Stimulated activated CD8-positive, alpha-beta memory T cell treated with anti-CD3 and anti-CD28 coated beads, Interleukin-4, amount 100 ng/mL, for 4 hours (primary cell): ENCODE results near the gene DDX10.
"Not testable (repeated sequence)": the region's sequence is repeated elsewhere in the genome, so short reads cannot be mapped to it uniquely, and the experiment has no call there.

ENCODE experiments used
- DNase-seq, 2 donors: peaks; one replicate each; pipeline ENCODE4 v3.0.0-alpha.2; 2020; ENCODE audit warnings: low read depth in 2 of 2, low spot score in 1 of 2

DDX10 gene

DNA sequence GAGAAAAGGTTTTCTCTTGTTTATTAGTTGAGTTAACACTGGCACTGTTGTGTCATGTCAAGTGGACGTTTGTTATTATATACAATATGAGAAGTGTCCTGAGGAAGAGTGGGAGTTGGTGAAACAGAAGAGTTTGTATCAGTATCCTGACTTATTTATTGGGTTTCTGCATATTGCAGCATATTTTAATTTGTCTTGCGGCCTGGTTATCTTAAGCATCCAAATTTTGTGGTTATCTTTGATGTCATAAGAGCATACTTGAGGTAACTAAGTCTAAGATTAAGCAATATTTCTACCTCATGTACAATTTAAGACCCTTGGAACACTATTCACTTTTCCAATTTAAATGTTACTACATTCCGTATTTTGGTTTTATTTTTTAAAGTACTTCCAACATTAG, 103.5 kb downstream of the DDX10 start:
- DNase-seq, result no peak

DNA sequence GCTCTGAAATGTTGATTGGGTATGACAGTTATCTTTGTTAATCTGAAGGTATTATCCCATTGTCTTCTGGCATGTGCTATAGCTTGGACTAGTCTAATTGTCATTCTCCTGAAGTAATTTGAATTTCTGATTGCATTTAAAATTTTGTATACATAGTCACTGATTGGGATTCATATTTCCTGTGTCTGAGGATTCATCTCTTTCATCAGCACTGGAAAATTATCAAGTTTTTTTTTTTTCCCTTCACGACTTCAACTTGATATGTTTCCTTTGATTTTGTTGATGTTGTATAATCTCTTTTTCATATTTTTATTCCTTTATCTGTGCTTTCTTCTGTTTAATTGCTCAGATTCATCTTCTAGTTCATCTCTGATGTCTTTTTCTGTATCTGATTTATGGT, 104.1 kb downstream of the DDX10 start:
- DNase-seq, result no peak

DNA sequence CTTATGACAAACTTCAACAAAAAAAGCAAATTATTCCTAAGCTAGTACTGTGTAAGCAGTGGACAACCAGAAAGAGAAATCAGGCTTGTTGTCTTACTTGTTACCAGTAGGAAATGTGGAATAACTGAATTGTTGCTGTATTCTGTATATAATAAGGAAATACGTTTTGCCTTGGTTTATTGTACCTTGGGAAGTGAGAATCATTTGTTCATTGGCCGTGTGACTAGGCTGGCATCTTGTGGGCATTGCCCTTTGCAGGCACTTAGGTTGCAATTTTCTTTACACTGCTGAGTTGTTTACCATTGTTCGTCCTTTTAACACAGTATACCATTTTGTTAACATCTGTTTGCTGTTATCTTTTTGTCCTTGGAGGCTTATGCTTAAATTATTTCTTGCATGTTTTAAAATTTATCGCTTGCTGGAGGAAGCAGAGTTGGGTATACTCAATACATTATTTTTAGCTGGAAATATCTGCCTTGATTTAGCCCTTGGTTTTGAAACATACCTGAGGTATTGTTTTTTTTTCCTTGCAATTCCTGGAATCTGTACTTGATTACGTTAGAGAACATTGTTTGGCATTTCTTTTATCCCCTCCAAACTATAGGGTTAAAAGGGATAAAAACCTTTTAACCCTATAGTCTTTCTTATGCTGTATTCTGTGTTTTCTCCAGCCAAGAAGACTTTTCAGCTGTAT, 109.3 kb downstream of the DDX10 start:
- no peak for DNase-seq

DNA sequence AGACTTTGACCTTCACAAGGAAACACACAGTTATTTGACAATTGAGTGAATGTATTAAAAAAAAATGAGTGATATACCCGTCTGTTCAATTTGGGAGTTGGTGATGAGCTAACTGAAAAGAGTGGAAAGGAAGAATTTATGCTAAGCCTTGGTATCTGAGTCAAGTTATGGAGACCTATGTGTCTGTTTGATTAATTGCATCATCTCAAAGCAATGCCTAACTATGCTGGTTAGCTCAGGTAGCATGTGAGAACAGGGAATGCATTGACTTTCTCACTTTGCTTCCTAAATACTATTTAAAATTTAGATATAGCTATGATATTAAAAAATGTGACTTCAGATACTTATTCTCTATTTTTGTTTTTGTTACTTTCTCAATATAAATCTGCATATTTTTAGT, 110.5 kb downstream of the DDX10 start:
- no peak for DNase-seq

DNA sequence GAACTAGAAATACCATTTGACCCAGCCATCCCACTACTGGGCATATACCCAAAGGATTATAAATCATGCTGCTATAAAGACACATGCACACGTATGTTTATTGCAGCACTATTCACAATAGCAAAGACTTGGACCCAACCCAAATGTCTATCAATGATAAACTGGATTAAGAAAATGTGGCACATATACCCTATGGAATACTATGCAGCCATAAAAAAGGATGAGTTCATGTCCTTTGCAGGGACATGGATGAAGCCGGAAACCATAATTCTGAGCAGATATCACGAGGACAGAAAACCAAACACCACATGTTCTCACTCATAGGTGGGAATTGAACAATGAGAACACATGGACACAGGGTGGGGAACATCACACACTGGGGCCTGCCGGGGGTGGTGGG, 114.3 kb downstream of the DDX10 start:
- not testable (repeated sequence) for DNase-seq

DNA sequence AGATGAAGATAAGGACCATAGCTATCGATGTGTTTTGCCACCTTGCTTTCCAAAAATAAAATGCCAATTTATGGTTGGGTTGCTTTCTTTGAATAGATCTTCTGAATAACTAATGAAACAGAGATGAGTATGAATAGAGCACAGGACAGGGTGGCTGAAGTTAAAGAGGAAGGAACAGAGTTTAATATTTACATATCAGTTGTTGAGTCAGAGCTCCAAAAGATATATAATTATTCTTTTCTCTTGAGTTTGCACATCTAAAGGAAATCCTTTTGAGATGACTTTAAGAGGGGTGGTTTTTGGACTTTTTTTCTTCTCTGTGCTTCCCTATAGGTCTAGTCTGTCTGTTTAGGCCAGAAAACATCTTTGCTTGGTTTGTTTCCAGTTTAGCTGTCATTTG, 115.2 kb downstream of the DDX10 start:
- DNase-seq, result no peak

DNA sequence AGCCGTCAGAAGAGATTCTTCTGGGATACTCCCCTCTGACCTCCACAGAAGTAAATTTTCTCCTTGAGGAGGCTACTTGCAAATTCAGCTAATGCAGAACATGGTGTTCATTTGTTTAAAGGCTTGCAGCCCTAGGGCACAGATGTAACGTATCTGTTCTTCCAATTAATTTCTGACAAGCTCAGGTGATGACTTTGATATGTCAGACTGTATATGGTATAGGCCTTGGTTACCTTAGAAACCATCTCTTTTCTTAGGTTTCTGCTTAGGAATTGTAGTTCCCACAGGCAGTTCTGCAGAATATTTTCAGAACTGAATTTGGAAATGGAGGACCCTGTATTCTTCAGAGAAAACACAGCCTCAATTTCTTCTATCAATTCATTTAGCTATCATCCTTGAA, 117.1 kb downstream of the DDX10 start:
- no peak for DNase-seq

DNA sequence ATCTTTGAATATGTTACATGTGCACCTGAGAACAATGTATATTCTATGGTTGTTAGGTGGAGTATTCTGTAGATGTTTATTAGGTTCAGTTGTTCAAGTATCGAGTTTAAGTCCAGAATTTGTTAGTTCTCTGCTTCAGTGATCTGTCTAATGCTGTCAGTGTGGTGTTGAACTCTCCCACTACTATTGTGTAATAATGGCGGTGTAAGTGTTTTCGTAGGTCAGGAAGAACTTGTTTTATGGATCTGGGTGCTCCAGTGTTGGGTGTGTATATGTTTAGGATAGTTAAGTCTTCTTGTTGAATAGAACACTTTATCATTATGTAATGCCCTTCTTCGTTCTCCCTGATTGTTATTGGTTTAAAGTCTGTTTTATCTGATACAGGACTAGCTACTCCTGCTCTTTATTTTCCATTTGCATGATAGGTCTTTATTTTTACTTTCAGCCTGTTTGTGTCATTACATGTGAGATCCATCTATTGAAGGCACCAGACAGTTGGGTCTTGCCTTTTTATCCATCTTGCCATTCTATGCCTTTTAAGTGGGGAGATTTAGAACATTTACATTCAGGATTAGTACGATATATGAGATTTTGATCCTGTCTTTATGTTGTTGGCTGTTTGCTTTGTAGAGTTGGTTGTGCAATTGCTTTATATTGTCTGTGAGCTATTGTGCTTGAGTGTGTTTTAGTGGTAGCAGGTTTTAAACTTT, 121.6 kb downstream of the DDX10 start:
- DNase-seq, result no peak

DNA sequence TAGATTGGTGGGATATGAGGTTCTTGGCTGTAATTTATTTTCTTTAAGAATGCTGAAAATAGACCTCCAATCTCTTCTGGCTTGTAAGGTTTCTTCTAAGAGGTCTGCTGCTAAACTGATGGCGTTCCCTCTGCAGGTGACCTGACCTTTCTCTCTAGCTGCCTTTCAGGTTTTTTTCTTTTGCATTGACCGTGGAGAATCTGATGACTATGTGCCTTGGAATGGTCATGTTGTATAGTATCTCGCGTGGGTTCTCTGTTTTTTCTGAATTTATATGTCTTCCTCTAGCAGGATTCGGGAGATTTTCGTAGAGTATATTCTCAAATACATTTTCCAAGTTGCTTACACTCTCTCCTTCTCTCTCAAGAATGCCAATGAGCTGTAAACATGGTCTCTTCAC, 122.2 kb downstream of the DDX10 start:
- DNase-seq, result no peak

DNA sequence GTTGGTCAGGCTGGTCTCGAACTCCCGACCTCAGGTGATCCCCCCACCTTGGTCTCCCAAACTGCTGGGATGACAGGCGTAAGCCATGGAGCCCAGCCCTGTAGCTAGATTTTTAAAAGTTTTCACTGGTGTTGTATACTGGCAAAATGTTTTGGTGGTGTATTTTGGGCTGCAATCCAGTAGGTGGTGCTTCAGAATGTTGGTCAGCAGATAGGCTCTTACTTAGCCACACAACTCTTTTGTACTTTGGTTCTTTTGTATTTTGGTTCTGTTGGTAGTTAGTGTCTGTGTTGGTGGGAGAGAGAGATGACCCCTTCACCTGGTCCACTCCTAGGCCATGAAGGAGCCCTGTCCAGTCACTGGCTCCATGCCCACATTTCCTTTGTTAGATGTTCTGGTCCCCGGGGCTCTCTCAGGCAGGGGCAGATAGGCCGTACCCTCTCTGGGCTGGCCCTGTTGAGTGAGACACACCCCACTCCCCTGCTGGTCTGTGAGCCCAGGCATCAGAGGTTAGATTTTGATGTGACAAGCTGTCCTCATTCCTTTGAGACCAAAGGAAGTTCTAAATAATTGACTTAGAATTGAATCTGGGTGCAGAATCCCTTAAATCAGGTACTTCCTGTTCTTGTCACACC, 123.8 kb downstream of the DDX10 start:
- DNase-seq, result no peak

DNA sequence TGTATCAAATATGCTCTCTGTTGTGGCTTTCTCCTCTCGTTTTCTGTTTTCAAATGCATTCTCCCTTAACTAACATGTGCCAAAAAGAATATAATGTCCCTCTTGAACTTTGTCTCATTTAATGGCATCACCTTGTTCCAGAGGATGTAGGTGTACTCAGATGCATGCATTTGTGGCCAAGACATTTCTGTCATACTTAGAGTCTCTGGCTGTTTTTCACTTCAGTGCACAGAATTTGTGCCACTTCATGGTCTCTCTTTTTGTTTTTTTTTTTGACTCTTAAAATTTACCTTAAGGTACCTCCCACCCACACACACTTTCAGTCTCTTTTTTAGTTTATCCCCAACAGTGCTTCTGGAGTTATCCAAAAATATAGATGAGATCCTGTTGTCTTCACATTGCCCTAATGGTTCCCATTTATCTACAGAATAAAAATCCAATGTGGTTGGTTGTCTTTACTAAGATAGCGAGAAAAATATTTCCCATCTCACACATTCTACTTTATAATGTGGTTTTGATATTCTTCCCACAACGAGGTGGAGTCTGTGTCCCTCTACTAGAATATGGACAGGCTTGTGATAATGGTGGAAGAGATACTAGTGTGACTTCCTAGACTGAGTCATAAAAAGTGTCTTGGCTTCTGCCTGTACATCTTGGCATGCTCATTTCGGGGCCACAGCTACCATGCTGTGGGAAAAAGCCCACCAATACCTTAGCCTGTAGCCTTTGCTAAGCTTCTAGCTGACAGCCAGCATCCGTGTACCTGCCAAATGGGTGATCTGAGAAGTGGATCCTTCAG, 125.8 kb downstream of the DDX10 start:
- DNase-seq, result no peak

DNA sequence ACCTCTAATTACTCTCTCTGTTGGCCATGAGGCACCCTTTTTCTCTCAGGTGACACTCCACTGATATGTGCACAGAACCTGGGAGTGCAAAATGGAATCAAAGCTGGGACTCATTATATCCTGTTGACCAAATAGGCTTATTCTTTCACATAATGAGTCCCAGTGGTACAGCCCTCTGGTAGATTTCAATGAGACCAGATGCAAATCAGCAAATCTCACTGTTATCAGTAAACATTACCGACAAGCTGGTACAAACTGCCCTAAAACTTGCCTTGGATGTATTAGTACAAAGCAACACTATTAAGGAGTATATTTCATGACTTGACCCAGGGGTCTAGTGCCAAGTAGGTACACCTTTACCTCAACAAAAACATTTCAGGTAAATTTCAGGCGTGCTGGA, 128.3 kb downstream of the DDX10 start:
- DNase-seq, result no peak

DNA sequence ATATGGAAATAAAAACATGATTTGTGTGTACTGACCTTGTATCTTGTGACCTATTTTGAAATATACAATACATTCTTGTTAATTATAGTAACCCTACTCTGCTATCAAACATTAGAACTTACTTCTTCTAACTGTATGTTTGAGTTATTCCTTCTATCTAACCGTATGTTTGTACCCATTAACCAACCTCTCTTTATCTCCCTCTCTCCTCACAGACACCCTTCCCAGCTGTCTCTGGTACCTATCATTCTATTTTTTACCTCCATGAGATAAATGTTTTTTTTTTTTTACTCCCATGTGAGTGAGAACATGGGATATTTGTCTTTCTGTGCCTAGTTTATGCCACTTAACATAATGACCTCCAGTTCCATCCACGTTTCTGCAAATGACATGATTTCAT, 128.7 kb downstream of the DDX10 start:
- no peak for DNase-seq

DNA sequence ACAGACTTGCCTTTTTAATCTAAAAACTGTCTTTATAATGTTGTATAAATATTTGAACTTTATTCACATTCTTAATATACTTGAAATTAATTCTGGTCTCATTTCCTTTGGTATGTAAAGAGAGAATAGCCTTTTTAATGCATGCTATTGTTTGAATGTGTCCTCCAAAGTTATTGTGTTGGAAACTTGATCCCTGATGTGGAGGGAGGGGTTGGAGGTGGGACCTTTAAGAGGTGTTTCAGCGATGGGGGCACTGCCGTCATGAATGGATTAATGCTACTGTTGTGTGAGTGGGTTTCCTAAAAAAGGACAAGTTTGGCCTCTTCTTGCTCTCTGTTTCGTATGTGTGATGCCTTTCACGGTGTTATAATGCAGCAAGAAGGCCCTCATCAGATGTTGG, 131.7 kb downstream of the DDX10 start:
- no peak for DNase-seq

DNA sequence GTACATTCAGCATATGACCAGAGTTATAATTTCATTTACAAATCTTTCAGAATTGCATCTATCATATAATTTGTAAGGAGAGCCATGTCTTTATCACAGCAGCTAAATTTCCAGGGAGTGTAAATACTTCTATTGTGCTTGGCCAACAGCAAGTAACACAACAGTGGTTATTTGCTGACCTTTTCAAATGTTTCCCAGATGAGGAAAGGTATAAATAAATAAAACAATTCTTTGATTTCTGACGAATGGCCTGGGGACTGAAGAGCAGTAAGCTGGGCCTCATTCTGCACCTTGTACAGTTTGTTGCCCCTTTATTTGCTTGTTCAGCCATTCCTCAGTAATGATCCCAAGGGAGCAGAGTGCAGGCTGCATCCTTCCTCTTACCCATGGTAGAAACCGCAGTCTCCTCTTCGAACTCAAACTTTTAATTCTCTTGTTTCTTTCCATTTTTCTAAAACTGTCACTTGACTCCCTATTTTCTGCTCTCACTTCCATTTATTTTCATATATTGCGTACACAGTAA, 132.8 kb downstream of the DDX10 start:
- no peak for DNase-seq

DNA sequence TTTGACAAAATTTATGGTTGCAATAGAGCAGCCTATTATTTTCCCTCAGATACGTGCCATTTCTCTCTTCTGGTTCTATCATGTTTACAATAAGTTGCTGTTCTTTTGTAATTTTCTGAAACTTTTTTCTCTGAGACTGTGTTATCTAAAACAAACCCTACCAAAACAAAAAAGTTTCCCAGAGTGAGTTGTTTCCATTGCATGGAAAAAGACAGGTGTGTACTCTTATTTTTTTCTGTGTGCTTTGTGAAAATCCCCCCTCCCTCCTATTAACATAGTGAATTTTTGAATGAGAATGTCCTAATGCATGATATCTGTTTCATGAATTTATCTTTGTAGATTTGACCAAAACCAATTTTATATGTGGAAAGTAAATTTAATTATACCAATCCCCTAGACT, 137.6 kb downstream of the DDX10 start:
- DNase-seq, result no peak

DNA sequence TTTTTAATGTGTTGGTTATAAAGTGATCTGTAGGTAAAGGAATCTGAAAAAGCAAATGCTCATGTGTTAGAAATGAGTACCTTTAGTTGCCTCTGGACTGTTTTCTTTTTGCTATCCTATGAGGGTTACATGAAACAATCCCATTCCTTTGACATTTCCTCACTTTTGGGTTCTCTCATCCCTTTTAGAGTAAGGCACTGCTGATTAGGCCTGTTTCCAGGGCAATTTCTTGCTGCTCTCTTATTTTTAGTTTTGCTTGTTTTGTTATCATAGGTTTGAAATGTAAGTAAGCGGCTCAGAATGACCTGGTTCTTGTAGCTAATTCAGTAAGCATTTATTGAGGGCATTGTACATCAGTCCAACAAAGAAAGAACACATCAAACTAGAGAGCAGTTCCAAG, 138.9 kb downstream of the DDX10 start:
- no peak for DNase-seq

DNA sequence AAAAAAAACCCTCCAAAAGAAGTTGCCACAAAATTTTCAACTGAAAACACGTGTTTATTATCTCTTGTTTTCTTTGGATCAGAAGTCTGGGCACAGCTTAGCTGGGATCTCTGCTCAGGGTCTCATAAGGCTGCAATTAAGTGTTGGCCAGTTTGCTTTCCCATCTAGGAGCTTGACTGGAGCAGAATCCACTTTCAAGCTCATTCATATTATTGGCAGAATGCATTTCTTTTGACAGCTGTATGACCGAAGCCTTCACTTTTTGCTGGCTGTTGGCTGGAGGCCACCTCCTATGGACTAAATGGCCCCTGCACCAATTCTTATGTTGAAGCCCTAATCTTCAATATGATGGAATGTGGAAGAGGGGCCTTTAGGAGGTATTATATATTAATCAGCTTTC, 139.6 kb downstream of the DDX10 start:
- DNase-seq, result no peak

DNA sequence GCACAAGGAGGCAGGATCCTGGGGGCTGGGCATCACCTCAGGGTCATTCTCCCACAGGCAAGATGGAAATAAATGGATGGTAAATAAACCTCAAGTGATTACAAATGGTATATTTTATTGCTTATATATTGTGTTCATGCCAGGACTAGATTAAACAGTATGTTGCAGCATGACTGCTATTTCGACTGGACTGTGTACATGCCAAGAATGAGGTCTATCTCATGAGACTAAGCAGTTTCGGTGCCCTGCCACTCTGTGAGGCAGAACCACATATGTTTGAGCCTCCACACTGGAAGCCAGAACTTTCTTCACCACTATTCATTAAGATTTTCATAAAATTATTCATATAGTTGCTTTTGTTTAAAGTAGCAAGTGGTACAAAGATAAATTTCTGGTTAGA, 140.2 kb downstream of the DDX10 start:
- DNase-seq, result no peak

DNA sequence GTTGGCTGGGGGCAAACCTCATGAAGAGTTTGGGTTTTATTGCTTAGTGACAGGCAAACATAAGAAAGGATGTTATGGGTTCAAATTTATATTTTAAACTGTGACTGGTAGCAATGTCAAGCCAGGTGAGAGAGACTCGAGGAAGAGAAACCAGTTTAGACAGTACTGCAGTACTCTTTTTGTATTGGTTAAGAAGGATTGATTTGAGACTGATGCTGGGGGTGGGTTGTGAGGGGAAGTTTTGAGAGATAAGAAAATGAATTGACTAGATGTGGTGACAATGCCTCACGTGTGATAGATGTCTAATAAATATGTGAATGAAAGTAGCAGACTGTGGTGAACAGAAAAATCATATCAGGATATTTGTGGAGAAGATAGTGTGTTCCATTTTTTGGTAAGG, 142.4 kb downstream of the DDX10 start:
- no peak for DNase-seq

DNA sequence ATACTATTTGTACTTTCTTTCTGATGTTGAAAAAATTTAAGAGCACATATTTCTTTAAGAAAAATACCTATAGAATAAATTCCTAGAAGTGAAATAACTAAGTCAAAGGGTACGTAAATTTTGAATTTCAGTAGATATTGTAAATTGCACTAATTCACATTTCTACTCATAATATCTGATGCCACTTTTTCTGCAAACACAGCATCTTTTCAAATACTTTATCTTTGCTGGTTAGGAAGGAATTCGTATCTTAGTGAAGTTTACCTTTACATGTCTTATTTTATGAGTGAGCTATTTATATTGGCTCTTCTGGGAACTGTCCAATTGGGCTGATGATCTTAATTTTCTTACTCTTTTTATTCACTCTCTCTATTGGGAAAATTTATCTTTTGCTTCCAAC, 148.2 kb downstream of the DDX10 start:
- no peak for DNase-seq

DNA sequence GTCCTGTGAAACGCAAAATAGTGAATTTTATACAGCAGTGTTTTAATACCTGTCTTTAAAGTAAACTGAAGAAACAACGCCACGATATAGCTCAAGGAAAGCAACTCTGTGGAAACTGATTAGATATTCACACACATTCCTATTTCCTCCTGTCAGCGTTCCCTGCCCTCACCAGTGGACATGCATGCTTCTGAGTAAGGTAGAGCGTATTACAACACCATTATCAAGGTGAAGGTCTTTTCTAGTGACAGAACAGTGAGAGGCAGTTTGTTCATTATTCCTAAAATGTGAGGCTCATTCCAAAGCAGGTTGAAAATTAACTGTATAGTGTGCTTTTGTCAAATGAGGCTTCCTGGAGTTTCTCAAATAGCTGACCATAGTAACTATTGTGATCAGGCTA, 153.1 kb downstream of the DDX10 start:
- DNase-seq, result no peak
